Tibial nerve (tissue), 4 donors: ENCODE measurements around the gene ASTN1. TPM values are rescaled to one million over a fixed set of nuclear protein-coding genes. Genes with fewer than 3 reads are reported as not detected.

ENCODE experiments used
- DNase-seq, 2 donors: peaks; one replicate each; pipeline ENCODE4 v3.0.0-alpha.2; 2019; ENCODE audit warnings: low spot score in 2 of 2
- H3K27ac ChIP-seq, 4 donors: fragments of 200-600 bp; sonication (generic) in 3 of 4; one replicate each; pipeline ENCODE4 v1.5.1; 2017 to 2019; ENCODE audit warnings: mild to moderate bottlenecking in 1 of 4
- H3K27me3 ChIP-seq, 2 donors: fragments of 200-600 bp; sonication (generic) in 1 of 2; one replicate each; pipeline versions ENCODE4 v1.5.1 to v1.6.0; 2017 to 2019
- H3K36me3 ChIP-seq, 3 donors: fragments of 200-600 bp; sonication (generic); one replicate each; pipeline ENCODE4 v1.5.1; 2018 to 2019
- H3K4me1 ChIP-seq, 4 donors: fragments of 200-600 bp; sonication (generic) in 3 of 4; one replicate each; pipeline ENCODE4 v1.5.1; 2017 to 2019
- H3K4me3 ChIP-seq, 4 donors: fragments of 200-600 bp; sonication (generic) in 3 of 4; one replicate each; pipeline ENCODE4 v1.5.1; 2017 to 2019; ENCODE audit warnings: mild to moderate bottlenecking in 1 of 4, moderate library complexity in 1 of 4
- H3K9me3 ChIP-seq, 4 donors: fragments of 200-600 bp; sonication (generic) in 3 of 4; one replicate each; pipeline ENCODE4 v1.5.1; 2017 to 2019
- CTCF ChIP-seq, 5 experiments: fragments of 200-600 bp in 3 of 5; fragments of 450-650 bp in 2 of 5; sonication (generic) in 3 of 5; IDR thresholded peaks; one replicate each; pipeline ENCODE4 v1.5.1; 2016 to 2019; ENCODE audit warnings: antibody characterized with exemption in 5 of 5, mild to moderate bottlenecking in 3 of 5, moderate library complexity in 2 of 5
- EP300 ChIP-seq, 2 donors: sonication (generic); formaldehyde crosslinking; IDR thresholded peaks; one replicate each; pipeline ENCODE4 v1.6.1; 2017; ENCODE audit warnings: antibody characterized with exemption in 2 of 2, mild to moderate bottlenecking in 1 of 2
- POLR2A ChIP-seq, 2 donors: fragments of 450-650 bp; IDR thresholded peaks; one replicate each; pipeline ENCODE4 v1.6.1; 2017; ENCODE audit warnings: antibody characterized with exemption in 2 of 2, mild to moderate bottlenecking in 2 of 2, moderate library complexity in 2 of 2
- WGBS, 2 donors: methylation state at CpG; one replicate each; pipeline ENCODE4 v1.1.5; 2018; 5-methylcytosine and 5-hydroxymethylcytosine counted together
- total RNA-seq, 4 donors: library from RNA; depleted of rRNA; stranded (reverse); fragments of >200 nt; gene quantifications; one replicate each; pipeline ENCODE4 v1.1.0, GENCODE V29; 2016

Gene ASTN1
- total RNA-seq, 4 donors from 2014 or later = 0.30 to 0.63 TPM; not detected in 2

DNA sequence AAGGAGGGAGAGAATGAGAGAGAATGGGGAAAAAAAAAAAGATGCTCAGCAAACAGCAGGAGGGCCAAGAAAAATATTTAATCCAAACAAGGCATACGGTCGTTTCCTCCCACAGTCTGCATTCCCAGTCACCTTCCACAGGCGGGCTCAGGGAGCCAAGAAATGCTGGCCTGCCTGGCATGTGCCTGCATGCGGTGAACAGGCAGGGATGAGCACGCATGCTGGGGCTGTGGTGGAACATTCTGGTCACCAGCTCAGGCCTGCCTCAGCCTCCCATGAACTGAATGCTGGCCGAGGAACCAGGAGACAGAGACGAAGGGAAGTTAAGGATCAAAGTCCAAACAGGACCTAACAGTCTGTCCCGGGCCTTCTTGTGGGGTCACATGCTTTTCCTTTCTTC is 335.3 kb downstream of the ASTN1 start:
- peaks cover 0 to 3% (median 0%) of the 10 kb centered on the region in 4 donors for H3K4me1 ChIP-seq
- DNase-seq = no peak
- no peaks in the 10 kb centered on the region for H3K36me3 ChIP-seq
- H3K27ac ChIP-seq = no peak overlapping the region
- no peak for TF ChIP-seq EP300 (IDR thresholded peaks at IDR 0.05)
- TF ChIP-seq POLR2A (IDR thresholded peaks at IDR 0.05) = no peak
- TF ChIP-seq CTCF (IDR thresholded peaks at IDR 0.05) = no peak
- no peaks in the 10 kb centered on the region for H3K9me3 ChIP-seq
- 57 to 67% methylated on average over 8 of the region's 8 CpGs for WGBS, 2 donors
- H3K27me3 ChIP-seq = no peaks in the 10 kb centered on the region
- H3K4me3 ChIP-seq = no peak overlapping the region

- no peak overlapping the region for H3K4me3 ChIP-seq
- H3K27me3 ChIP-seq = no peaks in the 10 kb centered on the region
- H3K9me3 ChIP-seq = no peaks in the 10 kb centered on the region
- 68 to 72% methylated on average over 1 of the region's 1 CpG for WGBS, 2 donors
- H3K27ac ChIP-seq = no peak overlapping the region
- no peaks in the 10 kb centered on the region for H3K36me3 ChIP-seq
- TF ChIP-seq EP300 (IDR thresholded peaks at IDR 0.05) = no peak
- TF ChIP-seq CTCF (IDR thresholded peaks at IDR 0.05) = no peak
- no peak for TF ChIP-seq POLR2A (IDR thresholded peaks at IDR 0.05)
- no peak for DNase-seq
- peaks cover 0 to 6% (median 0%) of the 10 kb centered on the region in 4 donors for H3K4me1 ChIP-seq
Measured at GRCh38 chr1:176826265-176826664, 338.2 kb downstream of the ASTN1 start.

- peaks cover 0 to 14% (median 0%) of the 10 kb centered on the region in 4 donors for H3K4me1 ChIP-seq
- no peak overlapping the region for H3K4me3 ChIP-seq
- DNase-seq = no peak
- H3K27ac ChIP-seq = no peak overlapping the region
- no peaks in the 10 kb centered on the region for H3K36me3 ChIP-seq
- no peaks in the 10 kb centered on the region for H3K27me3 ChIP-seq
- 47 to 57% methylated on average over 5 of the region's 5 CpGs for WGBS, 2 donors
- H3K9me3 ChIP-seq = no peaks in the 10 kb centered on the region
- TF ChIP-seq CTCF (IDR thresholded peaks at IDR 0.05) = no peak
- TF ChIP-seq POLR2A (IDR thresholded peaks at IDR 0.05) = no peak
- TF ChIP-seq EP300 (IDR thresholded peaks at IDR 0.05) = no peak
Measured at GRCh38 chr1:176820391-176821031, 344.0 kb downstream of the ASTN1 start.

DNA sequence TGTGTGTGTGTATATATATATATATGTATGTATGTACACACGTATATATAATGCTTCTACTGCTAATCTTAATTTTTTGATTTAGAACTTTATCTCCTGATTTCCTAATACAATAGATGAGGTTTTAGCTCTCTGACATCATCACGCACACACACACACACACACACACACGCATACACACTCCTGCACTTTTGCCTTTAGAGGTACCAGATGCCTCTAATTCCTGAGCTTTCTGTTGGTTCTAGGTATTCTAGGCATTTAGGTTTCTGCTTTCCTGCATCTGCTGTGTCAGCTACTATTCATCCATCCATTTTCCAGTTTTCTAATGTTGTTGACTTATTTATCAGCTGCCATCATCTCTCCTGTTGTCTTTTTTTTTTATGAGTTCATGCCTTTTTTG is 348.3 kb downstream of the ASTN1 start:
- 74 to 87% methylated on average over 3 of the region's 3 CpGs for WGBS, 2 donors
- Histone ChIP-seq H3K4me1 (peaks cover 0 to 11% (median 0%) of the 10 kb centered on the region in 4 donors), H3K9me3 (no peaks in the 10 kb centered on the region), H3K36me3 (no peaks in the 10 kb centered on the region), H3K4me3 (no peak overlapping the region), H3K27ac (no peak overlapping the region), H3K27me3 (no peaks in the 10 kb centered on the region)
- DNase-seq = no peak
- TF ChIP-seq EP300 (IDR thresholded peaks at IDR 0.05) (no peak), POLR2A (IDR thresholded peaks at IDR 0.05) (no peak), CTCF (IDR thresholded peaks at IDR 0.05) (no peak)

- Histone ChIP-seq H3K4me1 (peaks cover 0 to 6% (median 0%) of the 10 kb centered on the region in 4 donors), H3K27me3 (no peaks in the 10 kb centered on the region), H3K36me3 (no peaks in the 10 kb centered on the region), H3K27ac (no peak overlapping the region), H3K9me3 (no peaks in the 10 kb centered on the region), H3K4me3 (no peak overlapping the region)
- no peak for TF ChIP-seq POLR2A (IDR thresholded peaks at IDR 0.05)
- TF ChIP-seq EP300 (IDR thresholded peaks at IDR 0.05) = no peak
- no peak for TF ChIP-seq CTCF (IDR thresholded peaks at IDR 0.05)
- 87 to 92% methylated on average over 6 of the region's 6 CpGs for WGBS, 2 donors
- no peak for DNase-seq
Measured at GRCh38 chr1:176815621-176816020, 348.9 kb downstream of the ASTN1 start.
